UCSD-AML1 (cell line): Measurements from ENCODE around the gene CLN6.
"Not testable (repeated sequence)": the region's sequence is repeated elsewhere in the genome, so short reads cannot be mapped to it uniquely, and the experiment has no call there.

Source experiments
- DNase-seq: peaks from one replicate; lab custom pipeline; 2025; ENCODE audit not compliant: unreplicated experiment; lab: John Stamatoyannopoulos, UW

CLN6 gene

DNA sequence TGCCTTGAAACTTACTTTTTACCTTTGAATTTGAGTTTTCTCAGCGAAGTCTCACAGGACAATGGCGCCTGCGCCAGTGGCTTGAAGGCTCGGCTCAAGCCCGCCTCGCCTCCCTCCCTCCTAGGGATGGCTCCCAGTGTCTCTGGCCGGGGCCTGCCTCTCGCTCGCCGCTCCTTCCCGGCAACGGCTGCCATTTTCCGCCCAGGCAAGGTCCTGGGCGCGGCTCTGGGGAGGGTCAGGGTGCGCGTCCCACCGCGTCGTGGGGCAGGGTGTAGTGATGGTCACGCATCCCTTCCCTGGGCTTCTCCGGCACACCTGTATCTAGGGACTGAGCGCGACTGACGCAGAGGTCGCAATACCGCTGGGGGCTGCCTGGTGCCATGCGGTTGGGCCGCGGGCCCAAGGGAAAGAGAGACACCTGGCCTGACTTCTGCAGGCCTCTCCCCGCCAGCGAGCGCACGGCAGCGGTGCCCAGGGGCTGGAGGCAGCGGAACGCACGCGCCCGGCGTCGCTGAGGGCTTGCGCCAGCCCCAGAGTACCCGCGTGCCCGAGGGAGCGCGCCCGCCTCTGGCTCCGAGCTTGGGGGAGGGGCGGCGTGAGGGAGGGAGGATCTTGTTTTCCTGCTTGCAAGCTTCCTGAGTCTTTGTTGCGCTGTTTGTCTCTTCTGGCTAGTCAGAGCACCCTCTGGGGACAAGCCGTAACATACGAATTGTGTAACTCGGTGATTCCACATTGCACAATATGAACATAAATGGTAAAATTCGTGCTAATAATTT is 27.3 kb upstream of the CLN6 start:
- DNase-seq, result no peak

GRCh38 chr15:68252925-68253534 is 23.5 kb upstream of the CLN6 start:
- no peak for DNase-seq

- no peak for DNase-seq
Observed at GRCh38 chr15:68249058-68249713, 19.7 kb upstream of the CLN6 start.

DNA sequence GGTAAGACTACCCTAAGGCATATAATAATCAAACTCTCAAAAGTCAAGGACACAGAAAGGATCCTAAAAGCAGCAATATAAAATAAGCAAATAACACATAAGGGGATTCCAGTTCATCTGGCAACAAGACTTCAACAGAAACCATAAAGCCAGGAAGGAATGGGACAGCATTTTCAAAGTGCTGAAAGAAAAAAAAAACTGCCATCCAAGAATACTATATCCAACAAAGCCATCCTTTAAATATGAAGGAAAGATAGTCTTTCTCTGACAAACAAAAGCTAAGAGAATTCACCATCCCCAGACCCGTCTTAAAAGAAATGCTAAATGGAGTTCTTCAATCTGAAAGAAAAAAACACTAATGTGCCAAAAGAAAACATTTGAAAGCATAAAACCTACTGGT is 14.7 kb upstream of the CLN6 start:
- DNase-seq, result no peak

- DNase-seq, result no peak
Observed at GRCh38 chr15:68241088-68241935, 11.8 kb upstream of the CLN6 start.

- no peak for DNase-seq
Observed at GRCh38 chr15:68239025-68239424, 9.5 kb upstream of the CLN6 start.

DNA sequence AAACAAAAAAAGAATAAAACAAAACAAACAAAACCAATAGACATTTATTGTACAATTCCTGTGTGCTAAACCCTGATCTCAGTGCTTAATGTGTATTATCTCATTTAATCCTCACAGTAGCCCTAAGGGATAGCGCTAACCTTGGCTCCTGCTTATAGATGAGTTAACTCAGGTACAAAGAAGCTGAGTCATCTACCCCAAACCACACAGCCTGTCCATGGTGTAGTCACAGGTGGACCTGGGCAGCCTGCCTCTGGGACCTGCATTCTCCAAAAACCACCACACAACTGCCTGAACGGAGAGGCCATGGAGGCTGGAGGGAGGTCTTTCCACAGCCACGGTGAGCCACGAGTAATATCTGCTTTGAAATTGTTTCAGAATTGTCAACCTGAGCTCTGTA is 5.5 kb upstream of the CLN6 start:
- no peak for DNase-seq

DNA sequence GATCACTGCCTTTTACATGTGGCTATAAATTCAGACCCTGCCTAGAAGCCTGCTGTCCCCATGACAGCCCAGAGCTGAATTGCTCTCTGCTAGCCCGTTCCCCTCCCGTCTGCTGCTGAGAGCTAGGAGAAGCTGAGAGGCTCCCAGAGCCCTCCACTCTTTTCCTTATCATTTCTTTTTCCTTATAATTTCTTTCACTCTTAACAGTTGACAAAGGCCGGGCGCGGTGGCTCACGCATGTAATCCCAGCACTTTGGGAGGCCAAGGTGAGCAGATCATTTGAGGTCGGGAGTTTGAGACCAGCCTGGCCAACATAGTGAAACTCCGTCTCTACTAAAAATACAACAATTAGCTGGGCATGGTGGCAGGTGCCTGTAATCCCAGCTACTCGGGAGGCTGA is 5.0 kb upstream of the CLN6 start:
- DNase-seq, result not testable (repeated sequence)

GRCh38 chr15:68234060-68234459 is 4.5 kb upstream of the CLN6 start:
- DNase-seq, result no peak

DNA sequence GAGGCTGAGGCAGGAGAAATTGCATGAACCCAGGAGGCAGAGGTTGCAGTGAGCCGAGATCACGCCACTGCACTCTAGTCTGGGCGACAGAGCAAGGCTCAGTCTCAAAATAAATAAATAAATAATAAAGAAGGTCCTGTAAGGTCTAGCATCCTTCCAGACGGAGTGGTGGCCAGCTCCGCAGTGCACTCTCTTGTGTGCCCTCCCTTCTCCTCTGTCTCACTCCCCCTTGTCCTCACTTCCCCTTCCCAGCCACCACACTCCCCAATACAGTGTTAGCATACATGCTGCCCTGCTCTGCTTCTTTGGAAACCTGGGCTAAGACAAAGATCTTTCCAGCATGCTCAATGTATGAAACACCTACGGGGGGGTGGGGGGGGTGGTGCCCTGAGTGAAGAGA is 3.4 kb upstream of the CLN6 start:
- no peak for DNase-seq

DNA sequence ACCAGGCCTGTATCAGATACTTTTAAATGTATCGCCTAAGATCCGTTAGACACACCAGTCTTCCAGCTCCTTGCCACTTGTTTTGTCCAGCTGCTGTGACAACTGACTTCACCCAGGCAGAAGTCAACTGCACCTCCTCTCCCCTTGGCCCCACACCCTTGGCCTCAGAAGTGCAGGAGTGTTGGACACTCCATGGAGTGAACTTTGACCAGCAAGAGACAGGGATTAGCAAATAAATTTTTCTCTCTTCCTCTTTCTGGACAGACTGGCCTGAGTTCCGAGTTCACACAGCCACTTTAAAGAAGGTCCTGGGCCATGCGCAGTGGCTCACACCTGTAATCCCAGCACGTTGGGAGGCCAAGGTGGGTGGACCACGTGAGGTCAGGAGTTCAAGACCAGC is 2.9 kb upstream of the CLN6 start:
- no peak for DNase-seq

DNA sequence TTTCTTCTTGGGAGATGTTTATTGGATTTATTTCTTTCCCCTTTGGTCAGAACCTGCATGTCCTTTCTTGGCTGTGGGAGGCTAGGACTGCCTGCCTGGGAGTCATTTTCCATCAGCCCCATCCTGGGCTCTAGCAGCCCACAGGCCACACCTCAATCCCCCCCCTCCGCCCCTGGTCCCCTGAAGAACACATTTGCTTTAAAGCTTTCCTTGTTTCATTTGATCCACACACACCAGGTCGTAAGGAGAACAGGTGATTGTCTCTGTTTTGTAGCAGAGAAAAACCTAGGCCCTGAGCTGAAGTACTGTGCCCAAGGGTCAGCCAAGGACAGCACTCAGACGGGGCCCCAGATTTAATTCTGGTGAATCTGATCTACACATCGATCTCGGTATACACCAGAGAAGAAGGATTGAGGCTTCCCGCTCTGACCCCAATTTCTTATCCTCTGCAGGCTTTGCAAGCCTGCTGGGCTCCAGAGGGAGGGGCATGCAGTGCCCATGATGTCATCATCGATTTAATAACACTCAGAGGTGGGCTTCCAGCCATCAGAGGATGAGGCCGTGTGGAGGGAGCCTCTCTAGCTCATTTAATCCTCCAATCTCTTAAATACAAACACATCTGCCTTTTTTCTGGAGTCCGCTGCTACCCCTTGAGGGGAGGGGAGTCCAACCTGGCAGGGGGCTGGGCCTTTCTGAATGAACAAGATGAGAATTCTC is 1.7 kb upstream of the CLN6 start:
- DNase-seq, result no peak

DNA sequence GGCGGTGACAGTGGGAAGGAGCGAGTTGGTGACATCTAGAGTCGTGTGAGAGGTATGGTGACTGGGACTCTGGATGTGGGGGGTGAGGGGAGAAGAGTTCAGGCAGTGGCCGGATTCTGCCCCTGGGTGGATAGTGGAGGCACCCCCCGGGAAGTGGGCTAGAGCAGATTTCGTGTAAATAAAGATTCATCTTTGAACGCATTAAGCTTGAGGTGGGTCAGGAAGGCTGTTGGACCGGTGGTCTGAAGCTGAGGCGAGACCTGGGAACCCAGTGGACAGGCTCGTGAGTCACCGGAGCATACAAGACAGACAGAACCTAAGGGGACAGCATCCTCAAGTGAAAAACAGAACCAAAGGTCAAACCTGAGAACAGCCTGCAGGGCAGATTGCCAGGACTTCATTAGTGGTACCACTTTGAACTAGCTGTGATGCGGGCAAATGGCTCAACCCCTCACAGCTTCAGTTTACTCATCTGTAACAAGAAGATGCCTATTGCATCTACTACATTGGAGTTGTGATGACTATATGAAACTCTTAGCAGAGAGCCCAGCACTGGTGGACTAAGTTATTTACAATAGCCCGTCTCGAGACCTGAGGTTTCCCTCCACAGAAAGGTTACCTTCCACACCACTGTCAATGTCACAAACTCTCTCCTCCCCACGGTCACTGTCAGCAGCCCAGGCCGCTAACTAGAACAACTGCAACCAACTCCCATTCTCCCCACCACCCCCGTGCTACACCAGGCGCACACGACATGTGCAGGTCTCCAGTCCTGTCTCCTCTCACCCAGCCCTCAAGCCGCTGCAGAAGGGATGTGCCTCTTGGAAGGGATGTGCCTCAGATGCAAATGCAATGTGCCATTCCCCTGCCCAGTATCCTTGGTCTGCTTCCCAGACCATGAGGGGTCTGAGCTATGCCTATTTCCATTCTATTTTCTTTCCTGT is 901 bp upstream of the CLN6 start:
- no peak for DNase-seq

DNA sequence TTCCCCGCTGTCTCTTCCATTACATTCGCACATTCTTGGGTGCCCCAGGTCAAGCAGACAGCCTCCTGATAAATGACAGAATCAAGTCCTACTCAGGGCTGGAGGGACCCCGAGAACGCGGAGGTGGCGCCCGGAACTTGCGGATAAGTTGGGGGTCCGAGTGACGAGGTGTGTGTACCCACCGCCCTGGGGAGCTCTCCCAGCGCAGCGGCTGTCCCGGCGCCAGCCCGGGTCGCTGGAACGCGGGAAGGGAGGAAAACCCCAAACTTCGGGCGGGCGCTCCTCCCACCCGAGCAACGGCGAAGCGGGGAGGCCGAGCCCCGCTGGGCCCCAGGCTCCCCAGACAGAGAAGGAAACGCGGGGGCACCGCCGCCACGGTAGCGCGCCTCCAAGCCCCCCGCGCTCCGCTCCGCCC is 550 bp downstream of the CLN6 start:
- DNase-seq, result no peak

DNA sequence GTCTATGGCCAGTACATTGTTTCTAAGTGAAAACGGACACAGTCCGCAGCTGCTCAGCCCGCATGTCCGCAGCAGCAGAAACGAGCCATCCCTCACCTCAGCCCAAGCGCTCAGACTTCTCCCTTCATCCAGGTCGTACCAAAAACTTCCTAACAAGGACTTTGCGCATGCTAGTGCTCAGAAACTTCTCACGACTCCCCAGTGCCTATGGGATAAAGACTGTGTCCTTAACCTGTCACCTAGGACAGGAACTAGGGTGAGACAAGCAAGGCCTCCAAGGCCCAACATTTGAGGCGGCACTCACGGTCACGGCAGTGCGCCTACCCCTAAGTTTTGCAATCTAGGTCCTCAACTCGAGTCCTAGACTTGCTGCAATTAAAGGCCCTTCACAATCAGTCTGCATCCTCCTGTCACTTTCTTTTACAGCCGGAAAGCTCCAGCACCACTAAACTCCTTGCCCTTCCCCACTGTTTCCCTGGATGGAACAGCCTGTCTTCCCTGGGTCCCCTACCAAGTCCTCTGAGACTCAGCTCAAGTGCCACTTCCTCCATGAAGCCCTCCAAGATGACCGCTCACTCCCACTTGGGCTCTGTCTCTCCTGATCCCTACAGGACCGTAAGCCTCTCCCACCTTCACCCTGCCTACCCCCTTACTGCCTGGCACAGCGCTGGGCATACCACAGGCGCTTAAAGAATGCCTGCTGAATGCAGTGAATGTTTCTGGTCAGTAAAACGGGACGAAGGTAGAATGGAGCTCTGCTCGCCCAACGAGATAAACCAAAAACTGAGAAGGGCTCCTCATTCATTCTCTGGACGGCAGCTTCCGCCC is 1.2 kb downstream of the CLN6 start:
- no peak for DNase-seq

- DNase-seq, result no peak
Observed at GRCh38 chr15:68227643-68228142, 1.8 kb downstream of the CLN6 start.

DNA sequence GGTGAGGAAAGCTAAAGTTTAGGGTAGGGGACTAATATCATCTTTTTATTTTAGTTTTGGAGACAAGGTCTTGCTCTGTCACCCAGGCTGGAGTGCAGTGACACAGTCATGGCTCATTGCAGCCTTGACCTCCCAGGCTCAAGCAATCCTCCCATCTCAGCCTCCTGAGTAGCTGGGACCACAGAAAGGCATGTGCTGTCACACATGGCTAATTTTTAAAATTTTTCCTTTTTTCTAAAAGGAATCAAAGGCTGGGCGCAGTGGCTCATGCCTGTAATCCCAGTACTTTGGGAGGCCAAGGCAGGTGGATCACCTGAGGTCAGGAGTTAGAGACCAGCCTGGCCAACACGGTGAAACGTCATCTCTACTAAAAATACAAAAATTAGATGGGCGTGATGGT is 4.1 kb downstream of the CLN6 start:
- DNase-seq, result not testable (repeated sequence)

DNA sequence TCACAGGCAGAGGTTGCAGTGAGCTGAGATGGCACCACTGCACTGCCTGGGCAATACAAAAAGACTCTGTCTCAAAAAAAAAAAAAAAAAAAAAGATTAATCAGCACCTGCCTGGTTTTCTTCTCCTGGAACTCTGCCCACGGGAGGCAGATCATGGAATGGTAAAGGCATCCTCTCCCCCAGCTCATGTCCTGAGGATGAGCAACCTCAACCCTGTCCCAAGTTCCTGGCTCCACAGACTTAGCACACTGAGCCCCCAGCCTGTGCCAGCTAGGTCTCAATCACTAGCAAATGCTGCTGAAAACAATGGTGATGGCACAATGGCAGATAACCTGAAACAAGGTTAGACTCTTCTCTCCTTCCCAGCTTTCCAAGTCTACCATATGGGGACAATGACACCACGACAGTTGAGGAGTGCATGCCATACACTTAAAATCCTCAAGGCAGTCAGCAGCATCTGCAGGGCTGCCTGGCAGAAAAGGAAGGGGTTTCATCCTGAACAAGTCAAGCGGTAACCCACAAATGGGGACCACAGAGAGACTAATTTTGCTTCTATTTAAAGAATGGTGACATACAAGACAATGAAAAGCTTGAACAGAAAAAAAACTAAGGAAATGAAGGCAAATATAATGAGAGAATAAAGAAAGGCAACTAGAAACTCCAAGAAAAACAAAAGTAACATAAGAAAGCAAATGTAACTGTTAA is 4.8 kb downstream of the CLN6 start:
- DNase-seq, result no peak
